Endothelial cell of umbilical vein (primary cell): ENCODE results near the gene MARK3. TPM values are rescaled to one million over a fixed set of nuclear protein-coding genes. Genes with fewer than 3 reads are reported as not detected.

Experiments
- BruUV-seq: library from RNA; stranded (reverse); fragments of 400-500 nt; replicated peaks from 2 replicates; lab custom pipeline; 2021; lab: Mats Ljungman, UMichigan
- CTCF ChIA-PET: fragments of 300-600, 350-600 bp; sonication (Branson Sonifier 250); formaldehyde crosslinking; loops from one replicate; lab custom pipeline; 2021; ENCODE audit warnings: antibody characterized with exemption, inconsistent platforms; lab: Charles Lee
- POLR2A ChIA-PET: fragments of 300-600, 350-600 bp; sonication (Branson Sonifier 250); formaldehyde crosslinking; loops from one replicate; lab custom pipeline; 2021; ENCODE audit warnings: antibody characterized with exemption, inconsistent platforms; lab: Charles Lee
- DNase-seq: peaks from one replicate; pipeline ENCODE4 v3.0.0-alpha.2; 2011; ENCODE audit warnings: low read depth, low spot score
- FAIRE-seq: peaks from 2 replicates; lab custom pipeline; 2011; peaks lifted over from hg19 to GRCh38; lab: Jason Lieb, UNC
- H2AFZ ChIP-seq: 2 replicates; pipeline ENCODE4 v1.6.0; 2012; ENCODE audit warnings: low read depth, low read length, control low read depth, inconsistent platforms
- H3K27ac ChIP-seq: 2 replicates; pipeline ENCODE4 v1.5.1; 2011; ENCODE audit warnings: low read depth, mild to moderate bottlenecking, control low read depth, low read length, moderate library complexity; ENCODE audit not compliant: insufficient read depth
- H3K27me3 ChIP-seq, 2 experiments: 2 replicates each; pipeline versions ENCODE4 v1.6.0 to v1.6.1; 2011; ENCODE audit warnings: low read length in 2 of 2, mixed read lengths in 1 of 2; ENCODE audit not compliant: control insufficient read depth in 2 of 2, insufficient read depth in 2 of 2
- H3K36me3 ChIP-seq, 2 experiments: 2 replicates in 1 of 2; 3 replicates in 1 of 2; pipeline ENCODE4 v1.5.1; 2011; ENCODE audit warnings: low read length in 2 of 2, mild to moderate bottlenecking in 1 of 2, moderate library complexity in 1 of 2; ENCODE audit not compliant: control insufficient read depth in 2 of 2, insufficient read depth in 2 of 2; ENCODE audit errors: extremely low read depth in 1 of 2
- H3K4me1 ChIP-seq: 3 replicates; pipeline ENCODE4 v1.5.1; 2011; ENCODE audit warnings: mild to moderate bottlenecking, low read length; ENCODE audit not compliant: control insufficient read depth, insufficient read depth; ENCODE audit errors: extremely low read depth
- H3K4me2 ChIP-seq: 2 replicates; pipeline ENCODE4 v1.6.1; 2011; ENCODE audit warnings: low read length, control low read depth, mixed read lengths; ENCODE audit not compliant: insufficient read depth
- H3K4me3 ChIP-seq, 3 experiments: fragments of 200-600 bp in 1 of 3; sonication (generic), shearing (Covaris generic) in 1 of 3; replicated peaks in 1 of 3; 2 replicates each; pipeline ENCODE4 v1.5.1; 2011 to 2016; ENCODE audit warnings: control low read depth in 3 of 3, low read length in 3 of 3, mild to moderate bottlenecking in 2 of 3, inconsistent platforms in 1 of 3, low read depth in 1 of 3, moderate library complexity in 1 of 3; ENCODE audit not compliant: insufficient read depth in 1 of 3
- H3K79me2 ChIP-seq: 2 replicates; pipeline ENCODE4 v1.6.0; 2012; ENCODE audit warnings: low read length, inconsistent platforms; ENCODE audit not compliant: control insufficient read depth, insufficient read depth
- H3K9ac ChIP-seq: replicated peaks from 2 replicates; pipeline ENCODE3; 2011; ENCODE audit warnings: low read length, control low read depth; ENCODE audit not compliant: insufficient read depth; ENCODE audit errors: extremely low read depth
- H3K9me1 ChIP-seq: replicated peaks from 3 replicates; pipeline ENCODE4 v1.6.0; 2011; ENCODE audit warnings: mild to moderate bottlenecking, low read length; ENCODE audit not compliant: control insufficient read depth, insufficient read depth; ENCODE audit errors: extremely low read depth
- H3K9me3 ChIP-seq: replicated peaks from 2 replicates; pipeline ENCODE4 v1.5.1; 2012; ENCODE audit warnings: low read length, inconsistent platforms; ENCODE audit not compliant: control insufficient read depth, insufficient read depth
- H4K20me1 ChIP-seq: replicated peaks from 2 replicates; pipeline ENCODE3; 2011; ENCODE audit warnings: mild to moderate bottlenecking, low read length; ENCODE audit not compliant: control insufficient read depth, insufficient read depth; ENCODE audit errors: extremely low read depth
- EZH2 ChIP-seq: IDR thresholded peaks from 2 replicates; pipeline ENCODE4 v1.6.1; 2012; ENCODE audit warnings: borderline replicate concordance, low read depth, mild to moderate bottlenecking, moderate library complexity, low read length, inconsistent platforms; ENCODE audit not compliant: severe bottlenecking
- FOS ChIP-seq: IDR thresholded peaks from 2 replicates; pipeline ENCODE4 v1.6.1; 2011; ENCODE audit warnings: mild to moderate bottlenecking, low read length, moderate library complexity, borderline replicate concordance; ENCODE audit not compliant: insufficient read depth
- GATA2 ChIP-seq: IDR thresholded peaks from 2 replicates; pipeline ENCODE4 v1.7.0; 2011; ENCODE audit warnings: low read depth, mild to moderate bottlenecking, moderate library complexity, mixed read lengths, low read length; ENCODE audit not compliant: insufficient read length, insufficient read depth
- JUN ChIP-seq: IDR thresholded peaks from 2 replicates; pipeline ENCODE4 v1.6.1; 2011; ENCODE audit warnings: borderline replicate concordance, low read depth; ENCODE audit not compliant: insufficient read length, insufficient read depth
- MYC ChIP-seq: IDR thresholded peaks from one replicate; pipeline ENCODE4 v1.6.1; 2011; ENCODE audit warnings: mild to moderate bottlenecking, low read depth, low read length
- POLR2A ChIP-seq: IDR thresholded peaks from 2 replicates; pipeline ENCODE4 v1.6.1; 2012; ENCODE audit warnings: low read depth, mild to moderate bottlenecking, control low read depth, low read length
- POLR2AphosphoS5 ChIP-seq: IDR thresholded peaks from 2 replicates; pipeline ENCODE4 v1.6.1; 2012; ENCODE audit warnings: low read depth, mild to moderate bottlenecking, control low read depth, low read length, moderate library complexity; ENCODE audit not compliant: insufficient read depth
- dilution Hi-C: fragments of 300-500 bp; cut with MboI; formaldehyde crosslinking; loops from one replicate; pipeline ENCODE4 v1.15.0; 2019; ENCODE audit warnings: low sequenced_read_pairs; ENCODE audit not compliant: extremely low pct_ligation_motif_present
- intact Hi-C: fragments of 100-400 bp; cut with micrococcal nuclease; formaldehyde crosslinking; loops from one replicate; pipeline ENCODE4 v1.10.0; 2022
- polyA plus RNA-seq, 4 experiments: library from polyadenylated mRNA; depleted of rRNA in 3 of 4; stranded (reverse) in 3 of 4; unstranded in 1 of 4; fragments of >200 nt; gene quantifications; 2 replicates each; pipeline versions ENCODE4 v1.2.1 to v1.2.3, GENCODE V29; 2011 to 2012; ENCODE audit warnings: missing spikeins in 1 of 4
- total RNA-seq: library from RNA; stranded (reverse); gene quantifications from 2 replicates; pipeline ENCODE4 v1.2.3, GENCODE V29; 2021
- TF ChIP-seq, protein P1 (sequence below): IDR thresholded peaks from 2 replicates; pipeline ENCODE4 v1.6.1; 2011; ENCODE audit not compliant: insufficient read depth, insufficient read length
- TF ChIP-seq, protein P2 (sequence below), 2 donors: IDR thresholded peaks; 1 replicate in 1 of 2; 2 replicates in 1 of 2; pipeline ENCODE4 v1.5.1; 2011; ENCODE audit warnings: low read length in 2 of 2, mild to moderate bottlenecking in 2 of 2, moderate library complexity in 2 of 2, control low read depth in 1 of 2, inconsistent platforms in 1 of 2, low read depth in 1 of 2; ENCODE audit not compliant: insufficient read depth in 1 of 2; ENCODE audit errors: extremely low read depth in 1 of 2

Gene MARK3
- total and polyA plus RNA-seq, 2 donors (not counting 3 experiments of a cell fraction or from before 2014, with no cell fraction given), result 46.6 to 96.1 TPM

DNA sequence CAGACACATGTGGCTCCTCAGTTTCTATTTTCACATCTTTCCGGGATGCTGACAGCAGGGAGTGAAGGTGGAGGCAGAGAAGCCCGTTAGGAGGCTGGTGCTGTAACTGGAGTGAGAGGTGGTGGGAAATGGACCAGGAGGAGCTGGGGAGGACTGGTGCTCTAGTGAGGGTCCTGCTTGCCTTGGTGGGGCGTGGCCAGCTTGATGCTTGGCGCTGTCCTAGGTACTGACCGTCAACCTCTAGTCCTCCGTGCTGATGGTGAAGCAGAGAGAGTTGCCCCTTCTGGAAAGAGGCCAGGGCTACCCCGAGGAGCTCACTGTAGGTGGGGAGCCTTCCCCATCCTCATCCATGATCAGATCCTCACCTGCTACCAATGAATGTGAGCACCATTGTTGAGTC is 145.2 kb downstream of the MARK3 start:
- H4K20me1 ChIP-seq, result no peaks in the 10 kb centered on the region
- ChIA-PET CTCF (interaction anchor here (1.4 to 4.8 kb wide), 2 partner anchors 12 to 17 kb away, joined by 3 to 49 read pairs; no protein-coding TSS in a partner anchor), POLR2A (no interaction called here)
- no peak overlapping the region for H3K4me2 ChIP-seq
- FAIRE-seq (no peak), DNase-seq (no peak)
- TF ChIP-seq, protein P1, sequence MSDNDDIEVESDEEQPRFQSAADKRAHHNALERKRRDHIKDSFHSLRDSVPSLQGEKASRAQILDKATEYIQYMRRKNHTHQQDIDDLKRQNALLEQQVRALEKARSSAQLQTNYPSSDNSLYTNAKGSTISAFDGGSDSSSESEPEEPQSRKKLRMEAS, result no peak
- TF ChIP-seq FOS, result no peak
- no peak for TF ChIP-seq POLR2A
- no peak for TF ChIP-seq EZH2
- TF ChIP-seq MYC, result no peak
- TF ChIP-seq GATA2, result no peak
- no peak for TF ChIP-seq JUN
- TF ChIP-seq POLR2AphosphoS5, result no peak
- TF ChIP-seq, protein P2, sequence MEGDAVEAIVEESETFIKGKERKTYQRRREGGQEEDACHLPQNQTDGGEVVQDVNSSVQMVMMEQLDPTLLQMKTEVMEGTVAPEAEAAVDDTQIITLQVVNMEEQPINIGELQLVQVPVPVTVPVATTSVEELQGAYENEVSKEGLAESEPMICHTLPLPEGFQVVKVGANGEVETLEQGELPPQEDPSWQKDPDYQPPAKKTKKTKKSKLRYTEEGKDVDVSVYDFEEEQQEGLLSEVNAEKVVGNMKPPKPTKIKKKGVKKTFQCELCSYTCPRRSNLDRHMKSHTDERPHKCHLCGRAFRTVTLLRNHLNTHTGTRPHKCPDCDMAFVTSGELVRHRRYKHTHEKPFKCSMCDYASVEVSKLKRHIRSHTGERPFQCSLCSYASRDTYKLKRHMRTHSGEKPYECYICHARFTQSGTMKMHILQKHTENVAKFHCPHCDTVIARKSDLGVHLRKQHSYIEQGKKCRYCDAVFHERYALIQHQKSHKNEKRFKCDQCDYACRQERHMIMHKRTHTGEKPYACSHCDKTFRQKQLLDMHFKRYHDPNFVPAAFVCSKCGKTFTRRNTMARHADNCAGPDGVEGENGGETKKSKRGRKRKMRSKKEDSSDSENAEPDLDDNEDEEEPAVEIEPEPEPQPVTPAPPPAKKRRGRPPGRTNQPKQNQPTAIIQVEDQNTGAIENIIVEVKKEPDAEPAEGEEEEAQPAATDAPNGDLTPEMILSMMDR (IDR thresholded peaks at IDR 0.05; ENCODE audit: extremely low read depth in 1 of 2, insufficient read depth in 1 of 2, low read depth in 1 of 2, low read length in 2 of 2), result no peak
- no peaks in the 10 kb centered on the region for H3K9me3 ChIP-seq
- dilution Hi-C loops, result no loop called here
- intact Hi-C loops, result no loop called here
- no peak overlapping the region for H3K27ac ChIP-seq
- peaks cover 21% of the 10 kb centered on the region for H3K79me2 ChIP-seq
- H3K9me1 ChIP-seq, result no peaks in the 10 kb centered on the region
- H3K9ac ChIP-seq, result no peak overlapping the region
- no peak overlapping the region for H3K4me3 ChIP-seq
- peaks cover 8% of the 10 kb centered on the region for H3K4me1 ChIP-seq
- no peak overlapping the region for H2AFZ ChIP-seq
- no TSS peak for BruUV-seq
- peaks cover 0 to 2% of the 10 kb centered on the region in 2 experiments for H3K36me3 ChIP-seq
- no peaks in the 10 kb centered on the region for H3K27me3 ChIP-seq
